ENCODE data around the gene NRIP2.
A peak's percentile ranks its signal among the peaks of the same experiment; 100 is the strongest.
"Not testable (repeated sequence)": the region's sequence is repeated elsewhere in the genome, so short reads cannot be mapped to it uniquely, and the experiment has no call there.

The NRIP2 gene

DNA sequence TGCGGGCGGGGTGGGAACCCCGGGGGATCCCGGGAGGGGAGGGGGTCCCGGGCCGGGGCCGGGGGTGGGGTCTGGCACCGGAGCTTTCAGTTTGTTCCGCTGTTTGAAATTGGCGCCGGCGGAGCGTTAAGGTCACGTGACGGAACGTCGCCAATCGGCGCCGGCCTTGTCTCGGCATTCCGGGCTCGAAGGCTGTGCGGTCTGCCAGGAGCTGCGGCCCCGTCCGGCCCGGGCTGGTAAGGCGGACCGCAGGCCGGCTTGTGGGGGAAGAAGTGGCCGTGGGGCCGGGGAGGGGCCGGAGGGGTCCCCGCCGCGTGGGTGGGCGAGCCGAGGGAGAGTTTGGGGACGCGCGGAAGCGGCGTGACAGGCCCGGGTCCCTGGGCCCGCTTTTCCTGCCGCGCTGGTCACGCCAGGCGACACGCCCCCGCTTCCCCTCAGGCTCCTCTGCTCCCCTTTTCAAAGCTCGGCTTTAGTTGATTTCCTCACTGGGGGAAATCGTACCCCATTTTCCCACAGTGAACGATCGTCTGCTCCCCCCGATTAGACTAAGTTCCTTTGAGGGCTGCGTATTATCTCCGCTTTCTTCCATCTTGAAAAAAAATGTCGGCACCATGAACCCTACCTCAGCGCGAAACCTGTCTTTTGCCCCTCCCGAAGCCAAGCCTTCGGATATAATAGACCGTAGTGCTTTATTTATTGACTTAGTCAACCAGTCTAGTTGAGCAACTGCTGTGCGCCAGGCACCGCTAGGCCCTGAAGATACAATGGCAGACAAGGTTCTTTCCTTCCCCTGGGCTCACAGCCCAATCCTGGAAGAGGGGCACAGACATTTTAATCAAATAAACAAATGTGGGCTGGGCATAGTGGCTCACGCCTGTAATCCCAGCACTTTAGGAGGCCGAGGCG is 42.5 kb upstream of the NRIP2 start, which contains the start of the genes FOXM1 and RHNO1:
Gene FOXM1 (minus strand): TSS at position 128 of the 906 bp plus-strand sequence. CDS start 2,696 bp downstream, outside the sequence.
Gene RHNO1 (plus strand): TSS at position 177 of the 906 bp plus-strand sequence. CDS start 8,144 bp downstream, outside the sequence.
- Histone ChIP-seq H3K27ac (ENCODE audit: low read length) (peak within 1 kb of the TSS; percentile 89), H3K79me2 (ENCODE audit: insufficient read depth, low read length) (peaks cover 100% of the 10 kb centered on the region), H3K9ac (ENCODE audit: low read depth, low read length) (peak within 1 kb of the TSS; percentile 99), H3K4me1 (ENCODE audit: insufficient read depth, low read length) (peaks cover 59% of the 10 kb centered on the region), H2AFZ (ENCODE audit: low read depth, low read length) (peak within 1 kb of the TSS; percentile 80), H3K4me3 (ENCODE audit: low read depth in 1 of 2, low read length in 2 of 2) (peak within 1 kb of the TSS; percentile 36 to 87), H4K20me1 (ENCODE audit: insufficient read depth, low read length) (peaks cover 39% of the 10 kb centered on the region), H3K36me3 (ENCODE audit: insufficient read depth, low read length) (peaks cover 56% of the 10 kb centered on the region), H3K4me2 (ENCODE audit: insufficient read depth, low read length) (peak within 1 kb of the TSS; percentile 88), H3K9me3 (ENCODE audit: insufficient read depth, low read length, severe bottlenecking) (no peaks in the 10 kb centered on the region), H3K27me3 (ENCODE audit: insufficient read depth, low read length, poor library complexity) (no peaks in the 10 kb centered on the region)
- DNase-seq (peak; percentile 90), ATAC-seq (ENCODE audit: insufficient read depth, low read depth) (peak; percentile 83)
- TF ChIP-seq EZH2 (IDR thresholded peaks at IDR 0.05; ENCODE audit: borderline replicate concordance, low read depth, low read length, severe bottlenecking) = no peak
- TF ChIP-seq, protein P1, sequence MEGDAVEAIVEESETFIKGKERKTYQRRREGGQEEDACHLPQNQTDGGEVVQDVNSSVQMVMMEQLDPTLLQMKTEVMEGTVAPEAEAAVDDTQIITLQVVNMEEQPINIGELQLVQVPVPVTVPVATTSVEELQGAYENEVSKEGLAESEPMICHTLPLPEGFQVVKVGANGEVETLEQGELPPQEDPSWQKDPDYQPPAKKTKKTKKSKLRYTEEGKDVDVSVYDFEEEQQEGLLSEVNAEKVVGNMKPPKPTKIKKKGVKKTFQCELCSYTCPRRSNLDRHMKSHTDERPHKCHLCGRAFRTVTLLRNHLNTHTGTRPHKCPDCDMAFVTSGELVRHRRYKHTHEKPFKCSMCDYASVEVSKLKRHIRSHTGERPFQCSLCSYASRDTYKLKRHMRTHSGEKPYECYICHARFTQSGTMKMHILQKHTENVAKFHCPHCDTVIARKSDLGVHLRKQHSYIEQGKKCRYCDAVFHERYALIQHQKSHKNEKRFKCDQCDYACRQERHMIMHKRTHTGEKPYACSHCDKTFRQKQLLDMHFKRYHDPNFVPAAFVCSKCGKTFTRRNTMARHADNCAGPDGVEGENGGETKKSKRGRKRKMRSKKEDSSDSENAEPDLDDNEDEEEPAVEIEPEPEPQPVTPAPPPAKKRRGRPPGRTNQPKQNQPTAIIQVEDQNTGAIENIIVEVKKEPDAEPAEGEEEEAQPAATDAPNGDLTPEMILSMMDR (IDR thresholded peaks at IDR 0.05; ENCODE audit: borderline replicate concordance, extremely low read depth, low read length, poor library complexity, severe bottlenecking) = no peak

DNA sequence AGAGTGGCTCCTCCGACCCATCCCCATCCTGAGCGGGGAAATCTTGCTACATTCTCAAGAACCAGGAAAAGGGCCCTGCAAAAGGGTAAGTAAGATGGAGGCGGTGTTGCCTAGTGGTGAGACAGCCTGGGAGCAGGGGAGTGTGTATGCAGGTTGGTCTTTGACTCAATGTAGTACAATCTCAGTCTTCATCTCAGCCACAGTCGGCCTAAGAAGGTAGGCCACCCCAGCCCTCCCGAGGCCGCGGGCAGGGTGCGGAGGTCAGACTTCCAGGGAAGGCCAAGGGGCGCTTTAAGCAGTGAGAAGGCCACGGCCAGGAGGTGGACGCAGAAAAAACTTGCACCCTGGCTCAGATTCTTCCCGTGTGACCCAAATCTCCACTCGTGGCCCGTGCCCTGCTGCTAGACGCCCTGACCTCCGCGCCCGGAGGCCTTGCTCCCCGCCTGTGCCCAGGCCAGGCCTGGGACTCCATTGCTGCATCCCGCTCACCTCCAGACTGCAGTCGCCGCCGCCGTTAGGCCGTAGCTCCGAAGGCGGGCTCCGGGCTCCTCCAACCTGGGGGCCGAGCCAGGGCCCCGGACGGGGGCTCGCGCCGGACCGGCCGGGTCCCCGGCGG is 41.7 kb upstream of the NRIP2 start:
- peak overlapping the region; percentile 80 for H2AFZ ChIP-seq (ENCODE audit: low read depth, low read length)

DNA sequence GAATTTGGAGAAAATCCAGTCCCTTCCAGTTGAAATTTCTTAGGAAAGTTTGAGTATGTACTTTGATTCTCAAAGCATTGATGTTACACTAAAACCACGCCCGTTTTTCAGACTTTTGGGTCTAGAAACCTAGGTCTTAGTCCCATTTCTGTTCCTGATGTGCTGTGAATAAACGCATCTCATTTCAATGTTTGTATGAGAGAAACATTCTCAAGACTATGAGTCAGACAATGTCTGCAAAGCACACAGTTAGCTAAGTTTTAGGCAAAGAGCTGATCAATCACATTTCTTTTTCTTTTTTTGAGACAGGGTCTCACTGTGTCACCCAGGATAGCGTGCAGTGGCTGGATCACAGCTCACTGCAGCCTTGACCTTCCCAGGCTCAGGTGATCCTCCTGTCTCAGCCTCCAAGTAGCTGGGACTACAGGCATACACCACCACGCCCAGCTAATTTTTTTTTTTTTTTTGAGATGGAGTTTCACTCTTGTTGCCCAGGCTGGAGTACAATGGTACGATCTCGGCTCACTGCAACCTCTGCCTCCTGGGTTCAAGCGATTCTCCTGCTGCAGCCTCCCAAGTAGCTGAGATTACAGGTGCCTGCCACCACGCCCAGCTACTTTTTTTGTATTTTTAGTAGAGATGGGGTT is 34.3 kb upstream of the NRIP2 start:
- not testable (repeated sequence) for ATAC-seq (ENCODE audit: insufficient read depth, low read depth); H2AFZ ChIP-seq (ENCODE audit: low read depth, low read length); H3K27ac ChIP-seq (ENCODE audit: low read length); H3K4me3 ChIP-seq (ENCODE audit: low read depth in 1 of 2, low read length in 2 of 2); H3K9ac ChIP-seq (ENCODE audit: low read depth, low read length); DNase-seq; H3K9me3 ChIP-seq (ENCODE audit: insufficient read depth, low read length, severe bottlenecking); H3K4me2 ChIP-seq (ENCODE audit: insufficient read depth, low read length); H3K27me3 ChIP-seq (ENCODE audit: insufficient read depth, low read length, poor library complexity)
- peaks cover 96% of the 10 kb centered on the region for H3K36me3 ChIP-seq (ENCODE audit: insufficient read depth, low read length)
- peaks cover 16% of the 10 kb centered on the region for H3K4me1 ChIP-seq (ENCODE audit: insufficient read depth, low read length)
- peaks cover 39% of the 10 kb centered on the region for H4K20me1 ChIP-seq (ENCODE audit: insufficient read depth, low read length)
- peaks cover 48% of the 10 kb centered on the region for H3K79me2 ChIP-seq (ENCODE audit: insufficient read depth, low read length)

More for the DNA sequence above, 41.7 kb upstream of the NRIP2 start:
- Histone ChIP-seq H3K36me3 (ENCODE audit: insufficient read depth, low read length) (peaks cover 64% of the 10 kb centered on the region), H3K79me2 (ENCODE audit: insufficient read depth, low read length) (peaks cover 100% of the 10 kb centered on the region), H3K4me2 (ENCODE audit: insufficient read depth, low read length) (peak overlapping the region; percentile 66), H4K20me1 (ENCODE audit: insufficient read depth, low read length) (peaks cover 42% of the 10 kb centered on the region), H3K27ac (ENCODE audit: low read length) (peak overlapping the region; percentile 89), H3K4me1 (ENCODE audit: insufficient read depth, low read length) (peaks cover 64% of the 10 kb centered on the region), H3K4me3 (ENCODE audit: low read depth in 1 of 2, low read length in 2 of 2) (peak overlapping the region; percentile 36 to 87), H3K9me3 (ENCODE audit: insufficient read depth, low read length, severe bottlenecking) (no peaks in the 10 kb centered on the region), H3K27me3 (ENCODE audit: insufficient read depth, low read length, poor library complexity) (no peaks in the 10 kb centered on the region), H3K9ac (ENCODE audit: low read depth, low read length) (peak overlapping the region; percentile 99)
- DNase-seq (peak; percentile 57), ATAC-seq (ENCODE audit: insufficient read depth, low read depth) (peak; percentile 69)
- TF ChIP-seq EZH2 (IDR thresholded peaks at IDR 0.05; ENCODE audit: borderline replicate concordance, low read depth, low read length, severe bottlenecking) = no peak
- TF ChIP-seq, protein P1 (IDR thresholded peaks at IDR 0.05; ENCODE audit: borderline replicate concordance, extremely low read depth, low read length, poor library complexity, severe bottlenecking) = no peak

All from DND-41 (cell line).